HL-60/S4 treated with phorbol 12-myristate 13-acetate at 8.2 ng/mL for 4 days and 3 days (cell line): Measurements from ENCODE around the gene TDRD9.

Experiments used
- in situ Hi-C: fragments of 300-500 bp; cut with MboI; formaldehyde crosslinking; loops from 2 replicates; pipeline ENCODE4 v1.15.0; 2022; ENCODE audit warnings: low sequenced_read_pairs

The TDRD9 gene

GRCh38 chr14:103974575-103974974 lies 46.3 kb downstream of the TDRD9 start:
- in situ Hi-C loops = no loop called here

GRCh38 chr14:103980623-103981238 lies 52.5 kb downstream of the TDRD9 start:
- in situ Hi-C loops = loop anchor here (25.0 kb wide), 1 partner anchor 168 kb away; no protein-coding TSS in a partner anchor

GRCh38 chr14:103984196-103984595 lies 55.9 kb downstream of the TDRD9 start:
- in situ Hi-C loops = loop anchor here (25.0 kb wide), 1 partner anchor 172 kb away; no protein-coding TSS in a partner anchor

- in situ Hi-C loops = loop anchor here (25.0 kb wide), 1 partner anchor 177 kb away; no protein-coding TSS in a partner anchor
Measured at GRCh38 chr14:103989034-103989433, 60.8 kb downstream of the TDRD9 start.

- in situ Hi-C loops = loop anchor here (25.0 kb wide), 1 partner anchor 178 kb away; no protein-coding TSS in a partner anchor
Measured at GRCh38 chr14:103989964-103990363, 61.7 kb downstream of the TDRD9 start.

- in situ Hi-C loops = loop anchor here (25.0 kb wide), 1 partner anchor 182 kb away; no protein-coding TSS in a partner anchor
Measured at GRCh38 chr14:103994535-103995184, 66.4 kb downstream of the TDRD9 start.

GRCh38 chr14:103995876-103996275 lies 67.6 kb downstream of the TDRD9 start:
- in situ Hi-C loops = loop anchor here (25.0 kb wide), 1 partner anchor 184 kb away; no protein-coding TSS in a partner anchor

GRCh38 chr14:103997391-103997790 lies 69.1 kb downstream of the TDRD9 start:
- in situ Hi-C loops = loop anchor here (25.0 kb wide), 1 partner anchor 185 kb away; no protein-coding TSS in a partner anchor

- in situ Hi-C loops = loop anchor here (25.0 kb wide), 1 partner anchor 186 kb away; no protein-coding TSS in a partner anchor
Measured at GRCh38 chr14:103998027-103998426, 69.8 kb downstream of the TDRD9 start.

GRCh38 chr14:103999795-104000440 lies 71.7 kb downstream of the TDRD9 start:
- in situ Hi-C loops = loop anchor here (25.0 kb wide), 1 partner anchor 188 kb away; no protein-coding TSS in a partner anchor

- in situ Hi-C loops = no loop called here
Measured at GRCh38 chr14:104001003-104001402, 72.7 kb downstream of the TDRD9 start.

GRCh38 chr14:104003616-104004015 lies 75.4 kb downstream of the TDRD9 start:
- in situ Hi-C loops = no loop called here

GRCh38 chr14:104004849-104005248 lies 76.6 kb downstream of the TDRD9 start:
- in situ Hi-C loops = no loop called here

- in situ Hi-C loops = no loop called here
Measured at GRCh38 chr14:104005489-104005888, 77.2 kb downstream of the TDRD9 start.

GRCh38 chr14:104007121-104007520 lies 78.9 kb downstream of the TDRD9 start:
- in situ Hi-C loops = no loop called here

- in situ Hi-C loops = no loop called here
Measured at GRCh38 chr14:104009297-104009696, 81.0 kb downstream of the TDRD9 start.

GRCh38 chr14:104011824-104012517 lies 83.7 kb downstream of the TDRD9 start:
- in situ Hi-C loops = no loop called here

GRCh38 chr14:104014764-104015163 lies 86.5 kb downstream of the TDRD9 start:
- in situ Hi-C loops = no loop called here

- in situ Hi-C loops = no loop called here
Measured at GRCh38 chr14:104016873-104017650, 88.8 kb downstream of the TDRD9 start.

- in situ Hi-C loops = no loop called here
Measured at GRCh38 chr14:104019029-104019428, 90.8 kb downstream of the TDRD9 start.
